HG03196 (cell line): ENCODE results near the gene CAPN5.

Source experiments
- ATAC-seq: cut with Tn5 transposase; IDR thresholded peaks from one replicate; pipeline ENCODE4 v1.9.1; 2021; ENCODE audit not compliant: unreplicated experiment

The CAPN5 gene

DNA sequence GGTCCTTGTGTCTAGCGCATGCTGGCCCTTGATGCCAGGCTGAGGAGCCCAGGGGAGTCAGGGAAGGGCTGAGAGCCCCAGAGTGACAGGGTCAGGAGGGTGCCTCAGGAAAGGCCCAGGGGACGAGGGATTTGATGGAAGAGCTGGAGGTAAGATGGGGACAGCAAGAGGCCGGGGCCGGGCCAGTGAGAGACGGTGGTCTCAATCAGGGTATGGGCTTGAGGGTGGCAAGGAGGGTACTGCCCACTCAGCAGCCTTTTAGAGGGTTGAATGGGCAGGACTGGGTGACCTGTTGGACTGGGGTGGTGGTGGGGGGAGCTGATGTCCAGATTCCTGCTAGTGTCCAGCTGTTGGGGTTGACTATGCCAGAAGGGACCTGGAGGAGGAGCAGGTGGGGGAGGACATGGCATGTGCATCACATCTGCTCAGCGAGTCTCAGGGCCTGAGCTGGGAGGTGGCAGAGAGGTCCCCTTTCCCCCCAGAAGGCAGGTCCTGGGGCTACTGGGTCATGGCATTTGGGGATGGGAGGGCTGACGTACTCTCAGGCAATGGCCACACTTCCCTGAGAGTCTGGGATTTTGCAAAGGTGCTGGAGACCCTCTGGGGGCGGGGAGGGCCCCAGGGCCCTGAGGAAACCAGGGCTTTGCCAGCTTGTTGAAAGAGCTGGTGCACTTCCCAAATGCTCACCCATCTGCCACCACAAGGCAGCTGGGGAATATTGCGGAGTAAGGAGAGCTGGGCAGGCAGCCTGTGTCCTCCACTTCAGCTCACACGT lies 79.7 kb downstream of the CAPN5 start:
- no peak for ATAC-seq

- no peak for ATAC-seq
These were observed 80.2 kb downstream of the CAPN5 start for GRCh38 chr11:77147036-77147315.

DNA sequence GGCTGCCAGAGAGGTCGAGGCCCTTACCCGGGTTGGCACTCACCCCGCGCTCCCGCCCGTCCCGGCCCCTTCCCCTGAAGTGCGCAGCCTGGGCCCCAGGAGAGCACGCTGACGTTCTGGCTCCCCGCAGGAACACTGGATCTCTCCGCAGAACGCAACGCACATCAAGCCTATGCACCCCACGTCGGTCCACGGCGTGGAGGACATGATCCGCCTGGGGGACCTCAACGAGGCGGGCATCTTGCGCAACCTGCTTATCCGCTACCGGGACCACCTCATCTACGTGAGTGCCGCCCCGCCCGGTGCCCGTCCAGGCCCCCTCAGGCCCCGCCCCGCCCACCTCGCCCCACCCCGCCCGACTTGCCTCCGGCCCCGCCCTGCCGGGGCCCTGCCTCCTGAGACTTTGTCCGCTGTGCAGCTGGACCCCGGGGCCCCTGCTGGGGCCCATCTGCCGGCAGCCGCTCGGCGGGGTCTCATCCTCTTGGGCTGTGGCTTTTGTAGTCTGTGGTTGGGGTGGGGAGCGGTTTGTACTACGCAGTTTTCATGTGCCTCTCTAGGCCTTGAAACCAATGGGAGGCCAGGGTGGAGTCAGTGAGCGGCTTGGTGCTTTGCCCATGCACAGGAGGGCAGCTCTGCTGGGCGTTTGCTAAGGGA lies 81.0 kb downstream of the CAPN5 start:
- no peak for ATAC-seq

- no peak for ATAC-seq
These were observed 82.4 kb downstream of the CAPN5 start for GRCh38 chr11:77148963-77149715.

DNA sequence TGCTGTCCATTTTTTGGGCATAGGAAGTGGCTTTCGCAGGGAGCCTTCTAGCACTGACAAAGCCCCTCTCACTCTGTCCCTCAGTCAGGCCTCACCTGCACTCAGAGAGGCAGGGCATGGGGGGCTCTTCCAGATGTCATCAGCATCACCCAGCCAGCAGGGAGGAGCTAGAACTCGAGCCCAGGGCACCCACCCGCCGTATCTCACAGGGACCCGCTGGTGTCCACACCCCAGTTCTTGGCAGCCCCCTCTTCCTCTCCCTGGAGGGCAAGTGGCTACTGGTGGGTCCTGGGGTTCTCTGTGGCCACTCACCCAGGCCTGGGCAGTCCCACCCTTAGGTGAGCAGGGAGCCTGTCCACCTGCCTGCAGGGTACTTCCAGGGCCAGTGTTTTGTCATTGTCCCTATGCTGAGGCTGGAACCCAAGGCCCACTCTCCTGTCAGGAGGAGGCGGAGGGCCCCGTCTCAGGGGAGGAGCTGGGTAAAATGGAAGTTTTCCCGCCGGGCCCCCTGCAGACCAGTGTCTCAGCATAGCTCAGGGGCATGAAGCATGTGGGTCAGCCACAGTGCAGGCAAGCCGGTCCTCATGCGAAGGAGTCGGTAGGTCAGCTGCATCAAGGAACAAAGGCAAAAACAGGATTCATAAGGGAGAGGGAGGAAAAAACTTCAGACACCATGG lies 83.1 kb downstream of the CAPN5 start:
- ATAC-seq: no peak

GRCh38 chr11:77150836-77151235 lies 84.1 kb downstream of the CAPN5 start:
- no peak for ATAC-seq

DNA sequence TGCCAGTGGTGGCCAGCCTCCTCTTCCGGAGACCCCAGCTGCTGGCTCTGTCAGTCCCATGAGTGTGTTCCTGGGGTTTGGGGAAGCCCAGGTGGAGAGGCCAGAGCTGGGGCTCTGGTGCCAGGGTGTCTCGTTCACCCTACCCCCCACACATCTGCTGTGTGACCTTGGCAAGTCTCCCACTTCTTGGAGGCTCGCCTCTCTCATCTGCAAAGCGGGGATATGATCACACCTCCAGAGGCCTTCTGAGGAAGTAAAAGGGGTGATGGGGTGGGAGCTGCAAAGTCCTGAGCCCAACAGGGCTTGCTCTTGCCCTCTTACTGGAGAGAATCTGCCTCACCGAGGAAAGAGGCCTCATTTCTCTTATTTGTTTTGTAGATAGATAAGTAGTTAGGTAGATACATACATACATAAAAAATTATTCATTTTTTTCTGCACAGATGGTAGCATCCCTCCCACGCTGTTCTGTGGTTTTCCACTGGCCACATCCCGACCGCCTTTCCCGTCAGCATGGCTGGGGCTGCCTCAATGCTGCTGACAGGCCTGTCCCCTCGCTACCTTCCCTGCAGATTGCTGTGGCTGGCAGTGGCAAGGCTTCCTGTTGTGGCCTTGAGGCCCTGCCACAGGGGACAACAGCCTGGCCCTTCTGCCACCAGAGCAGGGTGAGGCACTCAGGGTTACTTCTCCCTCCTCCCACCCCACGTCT lies 85.2 kb downstream of the CAPN5 start:
- ATAC-seq: no peak

DNA sequence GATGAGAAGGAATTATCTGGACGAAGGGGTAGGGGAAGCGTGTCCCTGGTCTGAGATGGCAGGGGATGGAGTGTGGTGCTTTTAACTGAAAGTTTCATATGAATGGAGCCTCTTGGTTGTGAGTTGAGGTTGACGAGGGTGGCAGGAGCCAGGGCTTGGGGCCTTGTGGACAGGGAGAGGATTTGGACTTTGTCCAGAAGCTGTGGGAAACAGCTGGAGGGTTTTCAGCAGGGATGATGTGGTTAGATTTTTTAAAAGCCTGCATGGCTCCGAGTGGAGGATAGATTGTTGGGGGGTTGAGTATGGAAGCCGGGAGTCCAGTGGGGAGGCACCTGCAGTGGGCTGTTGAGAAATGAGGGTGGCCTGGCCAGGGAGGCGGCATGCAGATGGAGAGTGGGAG lies 86.1 kb downstream of the CAPN5 start:
- no peak for ATAC-seq

DNA sequence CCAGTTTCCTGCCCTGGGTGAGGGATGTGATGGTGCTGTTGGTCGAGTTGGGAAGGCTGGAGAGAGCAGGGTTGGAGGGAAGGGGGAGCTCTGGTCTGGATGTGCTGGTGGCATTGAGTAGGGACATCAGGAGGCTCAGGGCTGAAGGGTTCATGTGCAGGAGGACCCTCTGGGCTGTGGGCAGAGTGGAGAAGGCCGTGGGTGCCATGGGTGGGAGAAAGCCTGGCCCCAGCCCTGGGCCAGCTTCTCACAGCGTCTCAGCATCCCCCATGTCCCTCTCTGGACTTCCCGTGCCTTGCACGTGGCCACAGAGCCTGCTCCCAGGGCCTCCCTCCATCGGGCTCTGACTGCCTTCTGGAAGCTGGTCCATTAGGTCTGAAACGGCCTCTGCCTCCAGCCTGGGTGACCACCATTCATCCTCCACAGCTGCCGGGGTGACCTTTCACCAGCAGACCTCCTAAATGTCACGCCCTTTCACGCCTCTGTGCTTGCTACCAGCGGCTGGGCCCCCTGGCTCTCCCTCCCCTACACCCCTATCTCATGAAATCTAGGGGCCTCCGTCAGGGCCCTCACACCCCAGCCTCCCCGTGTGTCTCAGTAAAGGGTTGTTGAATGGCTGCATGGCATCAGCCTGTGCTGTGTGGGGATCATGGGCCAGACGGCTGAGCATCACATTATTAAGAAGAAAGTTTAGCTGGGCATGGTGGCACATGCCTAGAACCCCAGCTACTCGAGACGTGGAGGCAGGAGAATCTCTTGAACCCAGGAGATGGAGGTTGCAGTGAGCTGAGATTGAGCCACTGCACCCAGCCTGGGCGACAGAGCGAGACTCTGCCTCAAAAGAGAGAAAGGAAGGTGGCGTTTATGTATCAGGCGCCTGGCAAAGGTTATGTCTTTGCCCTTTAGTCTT lies 86.8 kb downstream of the CAPN5 start:
- no peak for ATAC-seq

DNA sequence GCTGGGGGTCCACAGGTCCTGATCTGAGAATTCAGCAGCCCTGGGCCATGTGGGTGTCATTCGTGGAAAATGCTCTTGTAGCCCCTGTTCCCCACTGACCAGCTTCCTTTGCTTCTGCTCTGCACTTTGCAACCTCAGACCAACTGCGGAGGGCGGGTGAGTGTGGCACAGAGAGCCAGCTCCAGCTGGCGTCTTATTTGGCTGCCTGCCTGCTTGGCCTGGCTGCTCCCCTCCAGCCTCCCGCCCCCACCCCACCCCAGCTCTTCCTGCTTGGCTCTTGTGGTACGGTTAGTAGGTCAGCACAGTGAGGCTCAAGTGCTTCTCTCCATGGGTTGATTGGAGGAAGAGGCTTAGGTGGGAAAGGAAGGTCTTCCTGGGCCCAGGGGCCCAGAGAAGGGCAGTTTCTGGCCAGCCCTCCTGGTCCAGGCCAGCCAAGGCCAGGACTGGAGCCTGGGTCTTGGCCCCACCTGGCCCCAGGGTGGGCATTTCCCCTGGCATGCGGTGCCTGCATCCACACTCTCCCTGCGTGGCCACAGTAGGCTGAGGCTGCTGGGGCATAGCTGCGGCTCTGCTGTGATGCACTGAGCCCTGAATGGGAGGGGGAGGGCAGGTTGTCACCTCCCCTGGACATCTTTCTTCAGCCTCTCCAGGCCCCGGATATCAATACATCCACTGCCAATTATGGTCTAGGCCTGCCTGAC lies 87.8 kb downstream of the CAPN5 start:
- ATAC-seq: no peak

- no peak for ATAC-seq
These were observed 88.3 kb downstream of the CAPN5 start for GRCh38 chr11:77155082-77155475.

DNA sequence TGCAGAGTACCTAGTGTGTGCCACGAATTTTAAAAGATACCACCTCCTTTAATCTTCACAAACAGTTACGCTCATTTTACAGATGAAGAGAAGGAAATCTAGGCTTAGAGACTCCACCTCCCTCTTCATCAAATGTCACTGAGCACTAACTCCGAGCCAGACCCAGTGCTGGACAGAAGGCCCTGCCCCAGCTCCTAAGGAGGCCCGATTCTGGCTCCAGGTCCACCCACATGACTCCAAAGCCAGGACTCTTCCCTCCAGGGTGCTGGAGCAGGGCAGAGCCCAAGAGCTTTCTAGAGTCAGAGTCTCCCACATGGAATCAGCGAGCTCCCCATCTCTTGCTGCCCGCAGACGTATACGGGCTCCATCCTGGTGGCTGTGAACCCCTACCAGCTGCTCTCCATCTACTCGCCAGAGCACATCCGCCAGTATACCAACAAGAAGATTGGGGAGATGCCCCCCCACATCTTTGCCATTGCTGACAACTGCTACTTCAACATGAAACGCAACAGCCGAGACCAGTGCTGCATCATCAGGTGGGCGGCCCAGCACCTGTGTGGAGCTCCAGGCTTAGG lies 88.9 kb downstream of the CAPN5 start:
- no peak for ATAC-seq

DNA sequence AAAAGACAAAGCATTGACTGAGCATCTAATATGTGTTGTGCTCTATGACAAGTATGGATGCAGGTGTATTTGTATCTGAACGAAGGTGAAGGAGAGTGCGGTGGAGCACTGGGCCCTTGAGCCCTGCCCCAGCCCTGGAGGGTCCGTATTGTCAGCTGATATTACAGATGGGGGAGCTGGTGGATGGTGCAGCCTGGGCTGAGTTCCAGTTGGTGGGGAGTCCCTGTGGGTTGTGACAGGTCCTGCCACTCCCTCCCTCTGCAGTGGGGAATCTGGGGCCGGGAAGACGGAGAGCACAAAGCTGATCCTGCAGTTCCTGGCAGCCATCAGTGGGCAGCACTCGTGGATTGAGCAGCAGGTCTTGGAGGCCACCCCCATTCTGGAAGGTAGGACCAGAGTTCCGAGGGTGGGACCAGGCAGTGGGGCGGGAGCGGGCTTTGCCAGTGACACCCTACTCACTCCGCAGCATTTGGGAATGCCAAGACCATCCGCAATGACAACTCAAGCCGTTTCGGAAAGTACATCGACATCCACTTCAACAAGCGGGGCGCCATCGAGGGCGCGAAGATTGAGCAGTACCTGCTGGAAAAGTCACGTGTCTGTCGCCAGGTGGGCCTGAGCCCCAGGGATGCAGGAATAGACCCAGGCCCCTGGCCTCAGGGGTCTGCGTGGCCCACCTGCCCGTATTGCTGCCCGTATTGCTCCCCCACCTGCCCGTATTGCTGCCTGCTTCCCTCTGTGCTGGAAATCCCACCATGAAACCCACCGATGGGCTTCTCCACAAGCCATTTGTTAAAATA lies 89.8 kb downstream of the CAPN5 start:
- no peak for ATAC-seq

DNA sequence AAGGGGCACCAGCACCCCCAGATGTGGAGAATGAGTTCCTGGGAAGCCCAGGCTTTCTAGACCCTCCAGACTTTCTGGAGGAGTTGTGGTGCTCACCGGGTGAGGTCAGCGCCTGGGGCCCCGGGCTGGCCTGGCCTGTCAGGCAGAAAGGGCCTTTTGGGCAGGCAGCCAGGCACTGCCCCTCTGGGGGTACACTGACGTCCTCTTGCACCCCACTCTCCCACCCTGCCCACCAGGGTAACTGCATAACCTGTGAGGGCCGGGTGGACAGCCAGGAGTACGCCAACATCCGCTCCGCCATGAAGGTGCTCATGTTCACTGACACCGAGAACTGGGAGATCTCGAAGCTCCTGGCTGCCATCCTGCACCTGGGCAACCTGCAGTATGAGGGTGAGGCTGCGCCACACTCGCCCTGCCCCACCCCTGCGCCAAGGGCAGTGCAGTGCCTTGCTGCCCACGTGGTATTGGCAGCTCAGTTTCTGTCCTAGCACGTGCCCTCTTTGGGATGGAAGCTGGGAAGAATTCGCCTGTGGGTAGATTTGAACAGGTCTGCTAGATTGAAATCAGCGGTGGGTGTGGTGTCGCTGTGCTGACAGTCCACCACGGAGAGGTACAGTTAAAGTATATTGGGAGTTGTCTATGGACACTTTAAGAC lies 91.4 kb downstream of the CAPN5 start:
- ATAC-seq: no peak

DNA sequence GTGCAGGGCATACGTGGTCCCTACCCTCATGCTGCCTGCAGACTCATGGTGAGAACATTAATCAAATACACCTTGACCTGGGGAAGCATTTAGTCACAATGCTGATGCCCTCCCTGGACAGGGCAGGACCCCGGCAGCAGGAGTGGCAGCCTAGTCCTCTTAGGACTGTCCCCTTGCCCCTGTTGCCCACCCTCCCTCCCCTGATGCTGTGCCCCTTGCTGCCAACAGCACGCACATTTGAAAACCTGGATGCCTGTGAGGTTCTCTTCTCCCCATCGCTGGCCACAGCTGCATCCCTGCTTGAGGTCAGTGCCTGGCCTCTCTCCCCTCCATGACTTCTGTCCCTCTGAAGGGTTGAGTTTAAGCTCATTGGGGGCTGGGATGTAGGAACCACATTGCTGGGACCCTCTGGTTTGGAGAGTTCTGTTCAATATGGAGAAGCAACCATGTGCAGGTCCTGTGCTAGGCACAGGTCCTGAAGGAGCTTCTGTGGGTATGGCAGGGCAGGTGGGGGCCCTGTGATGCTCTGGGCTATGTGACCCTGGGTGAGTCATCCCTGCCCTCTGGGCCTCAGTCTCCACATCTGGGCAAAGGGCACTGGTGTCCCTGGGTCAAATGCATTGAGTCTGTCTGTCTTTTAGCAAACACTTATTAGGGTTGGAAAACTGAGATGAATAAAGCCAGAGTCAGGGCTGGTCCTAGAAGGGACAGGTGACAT lies 92.6 kb downstream of the CAPN5 start:
- no peak for ATAC-seq

- no peak for ATAC-seq
These were observed 93.2 kb downstream of the CAPN5 start for GRCh38 chr11:77159937-77160495.

DNA sequence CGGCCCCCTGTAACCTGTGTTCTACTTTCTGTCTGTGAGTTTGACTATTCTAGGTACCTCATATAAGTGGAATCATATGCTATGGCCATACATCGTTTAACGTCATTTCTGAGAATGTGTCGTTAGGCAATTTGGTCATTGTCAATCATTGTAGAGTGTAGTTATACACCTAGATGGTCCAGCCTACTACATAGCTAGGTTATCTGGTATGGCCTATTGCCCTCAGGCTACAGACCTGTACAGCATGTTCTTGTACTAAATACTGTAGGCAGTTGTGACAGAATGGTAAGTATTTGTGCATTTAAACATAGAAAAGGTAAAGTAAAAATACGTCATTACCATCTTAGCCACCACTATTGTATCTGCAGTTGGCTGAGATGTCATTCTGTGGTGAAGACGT lies 96.5 kb downstream of the CAPN5 start:
- no peak for ATAC-seq
